HepG2 (cell line): ENCODE results near the gene OSCP1. TPM values are rescaled to one million over a fixed set of nuclear protein-coding genes. Genes with fewer than 3 reads are reported as not detected.
A peak's percentile ranks its signal among the peaks of the same experiment; 100 is the strongest.

ENCODE experiments used
- ERF ChIP-seq: IDR thresholded peaks from 2 replicates; pipeline ENCODE4 v1.6.1; 2018; ENCODE audit warnings: missing biosample characterization, missing genetic modification reagents
- KDM5A ChIP-seq: fragments of 200-600 bp; sonication (generic); IDR thresholded peaks from 2 replicates; pipeline ENCODE4 v1.7.0; 2018; ENCODE audit warnings: antibody characterized with exemption, mild to moderate bottlenecking, low read length, borderline replicate concordance
- PLRG1 ChIP-seq: fragments of 450-650 bp; conservative IDR thresholded peaks from 2 replicates; pipeline ENCODE4 v1.6.1; 2016
- SAP130 ChIP-seq: IDR thresholded peaks from 2 replicates; pipeline ENCODE4 v1.6.1; 2016; ENCODE audit warnings: low read depth
- TBX2 ChIP-seq: sonication (generic); formaldehyde crosslinking; IDR thresholded peaks from 2 replicates; pipeline ENCODE4 v1.5.0; 2020; ENCODE audit warnings: missing genetic modification reagents, mild to moderate bottlenecking, borderline replicate concordance
- U2AF1 ChIP-seq: fragments of 200-400 bp; formaldehyde crosslinking; optimal IDR thresholded peaks from 2 replicates; pipeline ENCODE3; 2017; ENCODE audit warnings: mild to moderate bottlenecking, low read depth, low read length
- ZFY ChIP-seq: sonication (generic); formaldehyde crosslinking; IDR thresholded peaks from 2 replicates; pipeline ENCODE4 v1.4.0; 2020; ENCODE audit warnings: missing genetic modification reagents
- ZKSCAN5 ChIP-seq: sonication (generic); formaldehyde crosslinking; IDR thresholded peaks from 2 replicates; pipeline ENCODE4 v1.5.1; 2020; ENCODE audit warnings: mild to moderate bottlenecking, missing genetic modification reagents
- ZMYM3 ChIP-seq: sonication (generic); formaldehyde crosslinking; IDR thresholded peaks from 2 replicates; pipeline ENCODE4 v1.5.1; 2020; ENCODE audit warnings: mild to moderate bottlenecking, missing genetic modification reagents
- ZNF251 ChIP-seq: sonication (generic); formaldehyde crosslinking; IDR thresholded peaks from 2 replicates; pipeline ENCODE4 v1.9.0; 2021; ENCODE audit warnings: mild to moderate bottlenecking, missing genetic modification reagents
- ZNF3 ChIP-seq: IDR thresholded peaks from 2 replicates; pipeline ENCODE4 v1.7.0; 2017; ENCODE audit warnings: inconsistent platforms
- ZNF30 ChIP-seq: sonication (generic); formaldehyde crosslinking; IDR thresholded peaks from 2 replicates; pipeline ENCODE4 v1.5.0; 2020; ENCODE audit warnings: mild to moderate bottlenecking, missing genetic modification reagents
- ZNF329 ChIP-seq: sonication (generic); formaldehyde crosslinking; IDR thresholded peaks from 2 replicates; pipeline ENCODE4 v1.9.0; 2021; ENCODE audit warnings: low read depth, mild to moderate bottlenecking, missing genetic modification reagents
- ZNF446 ChIP-seq: sonication (generic); formaldehyde crosslinking; IDR thresholded peaks from 2 replicates; pipeline ENCODE4 v1.5.0; 2020; ENCODE audit warnings: mild to moderate bottlenecking, missing genetic modification reagents
- ZNF557 ChIP-seq: sonication (generic); formaldehyde crosslinking; IDR thresholded peaks from 2 replicates; pipeline ENCODE4 v1.4.0; 2020; ENCODE audit warnings: missing genetic modification reagents
- ZNF768 ChIP-seq: sonication (generic); formaldehyde crosslinking; IDR thresholded peaks from 2 replicates; pipeline ENCODE4 v1.4.0; 2020; ENCODE audit warnings: missing genetic modification reagents
- polyA plus RNA-seq, 8 experiments: library from polyadenylated mRNA; depleted of rRNA in 3 of 8; stranded (reverse) in 7 of 8; unstranded in 1 of 8; fragments of >200 nt; fragmentation: Illumina TruSeq in 4 of 8; extraction: Trizol in 4 of 8; gene quantifications; 2 replicates each; pipeline versions ENCODE4 v1.2.1 to v1.2.3, GENCODE V29; 2011 to 2016; ENCODE audit warnings: low read depth in 4 of 8, missing spikeins in 1 of 8, mixed read lengths in 1 of 8; ENCODE audit not compliant: insufficient read depth in 1 of 8
- total RNA-seq, 5 experiments: library from RNA; depleted of rRNA; stranded (reverse); fragments of >200 nt; fragmentation: Illumina TruSeq; extraction: Trizol; gene quantifications; 2 replicates each; pipeline ENCODE4 v1.2.3, GENCODE V29; 2016; ENCODE audit warnings: low read depth in 1 of 5
- TF ChIP-seq, protein P1 (sequence below): sonication (generic); formaldehyde crosslinking; IDR thresholded peaks from 2 replicates; pipeline ENCODE4 v1.4.0; 2020; ENCODE audit warnings: missing genetic modification reagents
- TF ChIP-seq, protein P2 (sequence below): IDR thresholded peaks from 2 replicates; pipeline ENCODE4 v1.6.1; 2016; ENCODE audit warnings: missing compliant biosample characterization, missing genetic modification reagents, borderline replicate concordance
- TF ChIP-seq, protein P3 (sequence below), 2 experiments: IDR thresholded peaks; 2 replicates each; pipeline ENCODE4 v1.6.1; 2011 to 2012; ENCODE audit warnings: low read length in 2 of 2, borderline replicate concordance in 1 of 2, low read depth in 1 of 2, mild to moderate bottlenecking in 1 of 2, moderate library complexity in 1 of 2
- TF ChIP-seq, protein P4 (sequence below): sonication (generic); formaldehyde crosslinking; IDR thresholded peaks from 2 replicates; pipeline ENCODE4 v1.4.0; 2020; ENCODE audit warnings: missing genetic modification reagents

OSCP1 gene
- total and polyA plus RNA-seq, 2 of the 13 experiments (the other 11 are each of a cell fraction or from before 2014, with no cell fraction given) = 0.60 to 0.84 TPM

DNA sequence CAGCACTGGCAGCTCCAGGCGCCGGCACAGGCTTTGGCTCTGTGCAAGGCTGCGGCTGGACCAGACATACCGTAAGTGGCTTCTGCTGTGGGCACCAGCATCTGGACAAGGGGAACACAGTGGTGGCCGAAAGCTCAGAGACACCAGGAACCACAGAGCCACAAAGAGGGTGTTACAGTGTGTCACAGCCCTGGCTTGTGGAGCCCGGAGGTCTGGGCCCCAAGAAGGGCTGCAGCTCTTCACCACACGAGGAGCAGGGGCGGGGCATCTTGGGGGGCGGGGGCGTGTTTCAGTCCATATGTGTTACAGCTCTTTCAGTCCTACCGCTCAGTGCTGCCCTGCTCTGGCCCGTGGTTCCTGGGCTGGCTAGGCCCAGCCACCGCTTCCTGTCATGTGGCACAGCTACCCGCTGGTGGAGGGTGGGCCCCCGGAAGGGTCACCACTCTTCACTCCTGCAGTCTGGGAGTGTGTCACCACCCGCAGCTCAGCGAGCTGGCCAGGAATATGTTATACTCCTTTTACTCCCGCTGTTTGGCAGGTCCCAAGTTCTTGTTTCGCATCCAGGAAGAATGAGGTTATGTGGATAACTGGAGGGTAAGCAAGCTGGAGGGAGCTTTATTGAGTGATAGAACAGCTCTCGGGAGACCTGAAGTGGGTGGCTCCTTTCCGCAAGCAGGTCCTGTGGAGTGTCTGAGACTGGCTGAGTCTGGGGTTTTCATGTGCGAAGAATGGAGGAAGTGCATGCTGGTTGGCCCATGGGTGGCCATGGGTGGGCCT lies 49.2 kb downstream of the OSCP1 start (continued):
- TF ChIP-seq ZNF329 (CRISPR knock-in tag) (peak; percentile 22; the same call in 1 of the 2 replicates), ZNF251 (no peak), ZFY (CRISPR knock-in tag) (peak; percentile 95), PLRG1 (no peak), ERF (CRISPR knock-in tag) (peak; percentile 92), U2AF1 (no peak), ZNF30 (no peak), ZNF557 (0 out of 2 replicates have a peak, but pooled peaks have one; percentile 55), ZNF3 (CRISPR knock-in tag) (no peak), SAP130 (CRISPR knock-in tag) (peak; percentile 99), ZMYM3 (CRISPR knock-in tag) (no peak; the same call in 1 of the 2 replicates), ZNF446 (CRISPR knock-in tag) (0 out of 2 replicates have a peak, but pooled peaks have one; percentile 28), TBX2 (CRISPR knock-in tag) (peak; percentile 81), ZKSCAN5 (CRISPR knock-in tag) (no peak), KDM5A (peak; percentile 68; the same call in 1 of the 2 replicates), ZNF768 (peak; percentile 69; the same call in 1 of the 2 replicates)
- TF ChIP-seq, protein P1, sequence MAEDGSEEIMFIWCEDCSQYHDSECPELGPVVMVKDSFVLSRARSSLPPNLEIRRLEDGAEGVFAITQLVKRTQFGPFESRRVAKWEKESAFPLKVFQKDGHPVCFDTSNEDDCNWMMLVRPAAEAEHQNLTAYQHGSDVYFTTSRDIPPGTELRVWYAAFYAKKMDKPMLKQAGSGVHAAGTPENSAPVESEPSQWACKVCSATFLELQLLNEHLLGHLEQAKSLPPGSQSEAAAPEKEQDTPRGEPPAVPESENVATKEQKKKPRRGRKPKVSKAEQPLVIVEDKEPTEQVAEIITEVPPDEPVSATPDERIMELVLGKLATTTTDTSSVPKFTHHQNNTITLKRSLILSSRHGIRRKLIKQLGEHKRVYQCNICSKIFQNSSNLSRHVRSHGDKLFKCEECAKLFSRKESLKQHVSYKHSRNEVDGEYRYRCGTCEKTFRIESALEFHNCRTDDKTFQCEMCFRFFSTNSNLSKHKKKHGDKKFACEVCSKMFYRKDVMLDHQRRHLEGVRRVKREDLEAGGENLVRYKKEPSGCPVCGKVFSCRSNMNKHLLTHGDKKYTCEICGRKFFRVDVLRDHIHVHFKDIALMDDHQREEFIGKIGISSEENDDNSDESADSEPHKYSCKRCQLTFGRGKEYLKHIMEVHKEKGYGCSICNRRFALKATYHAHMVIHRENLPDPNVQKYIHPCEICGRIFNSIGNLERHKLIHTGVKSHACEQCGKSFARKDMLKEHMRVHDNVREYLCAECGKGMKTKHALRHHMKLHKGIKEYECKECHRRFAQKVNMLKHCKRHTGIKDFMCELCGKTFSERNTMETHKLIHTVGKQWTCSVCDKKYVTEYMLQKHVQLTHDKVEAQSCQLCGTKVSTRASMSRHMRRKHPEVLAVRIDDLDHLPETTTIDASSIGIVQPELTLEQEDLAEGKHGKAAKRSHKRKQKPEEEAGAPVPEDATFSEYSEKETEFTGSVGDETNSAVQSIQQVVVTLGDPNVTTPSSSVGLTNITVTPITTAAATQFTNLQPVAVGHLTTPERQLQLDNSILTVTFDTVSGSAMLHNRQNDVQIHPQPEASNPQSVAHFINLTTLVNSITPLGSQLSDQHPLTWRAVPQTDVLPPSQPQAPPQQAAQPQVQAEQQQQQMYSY (CRISPR knock-in tag) = no peak
- TF ChIP-seq, protein P2, sequence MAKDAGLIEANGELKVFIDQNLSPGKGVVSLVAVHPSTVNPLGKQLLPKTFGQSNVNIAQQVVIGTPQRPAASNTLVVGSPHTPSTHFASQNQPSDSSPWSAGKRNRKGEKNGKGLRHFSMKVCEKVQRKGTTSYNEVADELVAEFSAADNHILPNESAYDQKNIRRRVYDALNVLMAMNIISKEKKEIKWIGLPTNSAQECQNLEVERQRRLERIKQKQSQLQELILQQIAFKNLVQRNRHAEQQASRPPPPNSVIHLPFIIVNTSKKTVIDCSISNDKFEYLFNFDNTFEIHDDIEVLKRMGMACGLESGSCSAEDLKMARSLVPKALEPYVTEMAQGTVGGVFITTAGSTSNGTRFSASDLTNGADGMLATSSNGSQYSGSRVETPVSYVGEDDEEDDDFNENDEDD (CRISPR knock-in tag) = peak; percentile 10; the same call in 1 of the 2 replicates
- TF ChIP-seq, protein P3, sequence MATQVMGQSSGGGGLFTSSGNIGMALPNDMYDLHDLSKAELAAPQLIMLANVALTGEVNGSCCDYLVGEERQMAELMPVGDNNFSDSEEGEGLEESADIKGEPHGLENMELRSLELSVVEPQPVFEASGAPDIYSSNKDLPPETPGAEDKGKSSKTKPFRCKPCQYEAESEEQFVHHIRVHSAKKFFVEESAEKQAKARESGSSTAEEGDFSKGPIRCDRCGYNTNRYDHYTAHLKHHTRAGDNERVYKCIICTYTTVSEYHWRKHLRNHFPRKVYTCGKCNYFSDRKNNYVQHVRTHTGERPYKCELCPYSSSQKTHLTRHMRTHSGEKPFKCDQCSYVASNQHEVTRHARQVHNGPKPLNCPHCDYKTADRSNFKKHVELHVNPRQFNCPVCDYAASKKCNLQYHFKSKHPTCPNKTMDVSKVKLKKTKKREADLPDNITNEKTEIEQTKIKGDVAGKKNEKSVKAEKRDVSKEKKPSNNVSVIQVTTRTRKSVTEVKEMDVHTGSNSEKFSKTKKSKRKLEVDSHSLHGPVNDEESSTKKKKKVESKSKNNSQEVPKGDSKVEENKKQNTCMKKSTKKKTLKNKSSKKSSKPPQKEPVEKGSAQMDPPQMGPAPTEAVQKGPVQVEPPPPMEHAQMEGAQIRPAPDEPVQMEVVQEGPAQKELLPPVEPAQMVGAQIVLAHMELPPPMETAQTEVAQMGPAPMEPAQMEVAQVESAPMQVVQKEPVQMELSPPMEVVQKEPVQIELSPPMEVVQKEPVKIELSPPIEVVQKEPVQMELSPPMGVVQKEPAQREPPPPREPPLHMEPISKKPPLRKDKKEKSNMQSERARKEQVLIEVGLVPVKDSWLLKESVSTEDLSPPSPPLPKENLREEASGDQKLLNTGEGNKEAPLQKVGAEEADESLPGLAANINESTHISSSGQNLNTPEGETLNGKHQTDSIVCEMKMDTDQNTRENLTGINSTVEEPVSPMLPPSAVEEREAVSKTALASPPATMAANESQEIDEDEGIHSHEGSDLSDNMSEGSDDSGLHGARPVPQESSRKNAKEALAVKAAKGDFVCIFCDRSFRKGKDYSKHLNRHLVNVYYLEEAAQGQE (IDR thresholded peaks at IDR 0.05; ENCODE audit: borderline replicate concordance in 1 of 2, low read depth in 1 of 2, low read length in 2 of 2) = peak in 1 of 2 experiments; percentile 51; a peak in 1 of 4 replicates
- TF ChIP-seq, protein P4, sequence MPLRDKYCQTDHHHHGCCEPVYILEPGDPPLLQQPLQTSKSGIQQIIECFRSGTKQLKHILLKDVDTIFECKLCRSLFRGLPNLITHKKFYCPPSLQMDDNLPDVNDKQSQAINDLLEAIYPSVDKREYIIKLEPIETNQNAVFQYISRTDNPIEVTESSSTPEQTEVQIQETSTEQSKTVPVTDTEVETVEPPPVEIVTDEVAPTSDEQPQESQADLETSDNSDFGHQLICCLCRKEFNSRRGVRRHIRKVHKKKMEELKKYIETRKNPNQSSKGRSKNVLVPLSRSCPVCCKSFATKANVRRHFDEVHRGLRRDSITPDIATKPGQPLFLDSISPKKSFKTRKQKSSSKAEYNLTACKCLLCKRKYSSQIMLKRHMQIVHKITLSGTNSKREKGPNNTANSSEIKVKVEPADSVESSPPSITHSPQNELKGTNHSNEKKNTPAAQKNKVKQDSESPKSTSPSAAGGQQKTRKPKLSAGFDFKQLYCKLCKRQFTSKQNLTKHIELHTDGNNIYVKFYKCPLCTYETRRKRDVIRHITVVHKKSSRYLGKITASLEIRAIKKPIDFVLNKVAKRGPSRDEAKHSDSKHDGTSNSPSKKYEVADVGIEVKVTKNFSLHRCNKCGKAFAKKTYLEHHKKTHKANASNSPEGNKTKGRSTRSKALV = peak; percentile 61; the same call in 1 of the 2 replicates
